EH (cell line): ENCODE measurements around the gene SQSTM1.
A peak's percentile ranks its signal among the peaks of the same experiment; 100 is the strongest.

Experiments used
- DNase-seq: peaks from one replicate; pipeline ENCODE4 v3.0.0-alpha.2; 2015; ENCODE audit warnings: low read depth

The SQSTM1 gene

DNA sequence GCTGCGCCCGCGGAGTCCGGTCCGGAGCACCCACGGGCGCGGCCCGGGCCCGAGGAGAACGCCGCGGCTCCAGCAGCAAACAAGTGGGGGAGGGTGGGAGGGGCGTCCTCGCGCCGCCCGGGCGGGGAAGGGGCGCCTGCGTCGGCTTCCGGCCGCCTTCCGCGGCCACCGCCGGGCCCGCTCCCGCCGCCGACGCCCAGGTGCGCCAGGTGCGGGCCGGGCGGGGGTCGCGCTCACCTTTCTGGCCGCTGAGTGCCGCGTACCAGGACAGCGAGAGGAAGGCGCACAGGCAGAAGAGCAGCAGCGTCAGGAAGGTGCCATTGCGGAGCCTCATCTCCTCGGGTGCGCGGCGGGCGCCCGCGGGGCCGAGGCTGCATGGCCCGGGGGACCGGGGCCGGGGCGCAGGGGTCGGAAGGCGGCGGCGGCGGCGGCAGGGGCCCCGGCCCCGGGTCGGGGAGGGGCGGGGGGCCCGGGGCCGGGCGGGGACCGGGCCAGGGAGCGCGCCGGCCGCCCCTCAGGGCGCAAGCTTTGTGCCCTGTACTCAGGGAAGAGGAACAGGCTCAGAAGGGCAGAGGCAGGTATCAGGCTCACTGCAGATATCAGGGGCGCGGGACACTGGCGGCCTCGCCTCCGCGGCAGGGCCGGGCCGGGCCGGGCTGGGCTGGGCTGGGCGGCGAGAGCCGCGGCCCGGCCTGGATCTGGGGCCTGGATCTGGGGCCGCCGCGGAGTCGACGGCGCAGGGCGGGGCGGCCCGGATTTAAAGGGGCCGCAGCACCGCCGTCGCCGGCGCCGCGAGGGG is 14.3 kb upstream of the SQSTM1 start, which contains the start of gene MGAT4B:
Gene MGAT4B, minus strand, starts transcription at position 617 of the 799 bp plus-strand sequence. Its CDS starts 283 bp downstream, at position 334.
- DNase-seq: peak; percentile 79

DNA sequence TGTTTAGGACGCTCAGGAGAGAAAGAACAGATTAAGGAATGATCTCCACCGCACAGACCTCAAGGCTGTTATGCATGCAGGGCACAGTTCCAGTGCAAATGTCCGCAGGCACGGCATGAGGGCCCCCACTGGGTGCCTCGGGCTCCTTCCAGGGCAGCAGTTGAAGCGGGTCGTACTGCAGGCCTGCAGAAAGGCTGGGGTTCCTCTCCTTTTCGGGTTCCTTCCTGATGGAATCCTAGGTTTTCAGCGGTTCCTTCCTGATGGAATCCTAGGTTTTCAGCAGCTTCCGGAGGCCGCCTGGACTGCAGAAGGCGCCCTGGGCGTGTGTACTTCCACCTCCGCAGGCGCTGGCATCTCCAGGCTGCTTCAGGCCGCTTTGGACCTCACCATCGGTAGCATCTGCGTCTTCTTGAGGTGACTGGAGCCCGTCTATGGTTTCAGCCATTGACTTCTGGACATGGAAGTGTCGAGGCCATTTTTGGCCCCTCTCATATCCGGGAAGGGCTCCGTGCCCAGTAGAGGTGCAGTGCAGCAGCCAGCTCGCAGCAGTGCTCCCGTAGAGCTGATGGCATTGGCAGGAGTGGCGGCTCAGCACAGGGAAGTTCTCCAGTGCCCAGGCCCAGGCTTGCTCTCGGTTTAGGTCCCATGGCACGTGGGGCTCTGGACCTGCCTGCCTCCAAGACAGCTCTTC is 8.4 kb upstream of the SQSTM1 start:
- DNase-seq: no peak

- no peak for DNase-seq
Observed at GRCh38 chr5:179812997-179813607, 7.6 kb upstream of the SQSTM1 start.

DNA sequence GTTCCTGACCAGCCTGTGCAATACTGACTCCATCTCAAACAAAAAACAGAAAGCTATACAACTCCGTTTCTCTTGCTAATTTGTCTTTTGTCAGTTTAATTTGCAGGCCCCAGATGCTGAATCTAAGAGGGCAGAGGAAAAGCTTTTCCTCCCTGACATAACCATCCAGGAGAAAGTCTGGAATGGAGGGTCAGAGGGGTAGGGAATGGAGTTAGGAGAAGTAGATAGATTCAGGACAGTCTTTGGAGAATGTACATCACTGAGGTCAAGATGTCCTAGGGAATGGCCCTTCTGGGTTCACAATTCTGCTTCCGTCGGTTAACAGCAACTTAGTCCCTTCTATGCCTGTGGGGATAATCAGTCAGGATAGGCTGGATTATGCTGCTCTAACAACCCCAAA is 6.6 kb upstream of the SQSTM1 start:
- no peak for DNase-seq

DNA sequence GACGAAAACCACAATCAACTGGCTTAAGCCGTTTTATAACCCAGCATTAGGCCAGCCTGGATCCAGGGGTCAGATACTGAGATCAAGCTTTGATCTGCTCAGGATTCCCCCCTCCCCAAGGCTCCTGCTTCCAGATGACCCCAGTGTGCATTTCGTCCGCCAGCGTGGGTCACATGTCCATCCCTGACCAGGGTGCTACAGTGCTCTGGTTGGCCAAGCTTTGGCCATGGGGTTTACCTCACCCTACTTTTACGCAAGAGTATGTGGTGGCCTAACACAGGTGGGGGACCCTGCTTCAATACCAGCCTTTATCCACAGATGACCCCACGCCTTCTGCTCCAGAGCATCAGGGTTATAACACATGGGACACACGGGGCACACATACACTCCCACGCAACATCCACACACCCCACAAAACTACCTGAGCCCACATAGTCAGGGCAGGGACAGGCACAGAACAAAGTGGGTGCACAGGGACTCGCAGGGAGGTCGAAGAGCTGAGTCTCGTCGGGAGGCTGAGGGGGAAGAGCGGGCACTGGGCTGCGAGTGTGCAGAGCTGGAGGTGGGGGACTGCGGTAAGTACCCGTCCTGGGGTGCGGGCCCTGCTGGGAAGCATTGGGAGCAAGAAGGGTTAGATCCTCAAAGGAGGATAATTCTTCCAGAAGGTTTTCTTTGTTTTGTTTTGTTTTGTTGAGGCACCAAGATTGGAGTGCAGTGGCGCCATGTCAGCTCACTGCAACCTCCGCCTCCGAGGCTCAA is 5.0 kb upstream of the SQSTM1 start:
- no peak for DNase-seq

DNA sequence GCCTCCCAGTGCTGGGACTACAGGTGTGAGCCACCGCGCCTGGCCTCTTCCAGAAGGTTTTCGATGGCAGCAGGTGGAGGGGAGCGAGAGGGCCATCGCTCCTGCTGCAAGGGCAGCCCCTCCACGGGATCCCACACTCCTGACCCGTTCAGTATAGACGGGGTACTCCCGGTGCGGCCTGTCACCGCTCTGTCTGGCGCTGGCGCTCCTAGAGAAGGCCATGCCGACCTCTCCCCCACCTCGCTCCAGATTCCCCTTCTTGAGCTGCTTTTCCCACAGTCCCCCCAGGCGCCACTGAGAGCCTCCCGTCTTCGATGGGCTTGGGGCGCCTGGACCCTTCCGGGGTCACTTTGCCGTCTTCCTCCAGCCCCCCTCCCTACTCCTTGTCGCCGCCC is 4.3 kb upstream of the SQSTM1 start:
- DNase-seq: no peak

DNA sequence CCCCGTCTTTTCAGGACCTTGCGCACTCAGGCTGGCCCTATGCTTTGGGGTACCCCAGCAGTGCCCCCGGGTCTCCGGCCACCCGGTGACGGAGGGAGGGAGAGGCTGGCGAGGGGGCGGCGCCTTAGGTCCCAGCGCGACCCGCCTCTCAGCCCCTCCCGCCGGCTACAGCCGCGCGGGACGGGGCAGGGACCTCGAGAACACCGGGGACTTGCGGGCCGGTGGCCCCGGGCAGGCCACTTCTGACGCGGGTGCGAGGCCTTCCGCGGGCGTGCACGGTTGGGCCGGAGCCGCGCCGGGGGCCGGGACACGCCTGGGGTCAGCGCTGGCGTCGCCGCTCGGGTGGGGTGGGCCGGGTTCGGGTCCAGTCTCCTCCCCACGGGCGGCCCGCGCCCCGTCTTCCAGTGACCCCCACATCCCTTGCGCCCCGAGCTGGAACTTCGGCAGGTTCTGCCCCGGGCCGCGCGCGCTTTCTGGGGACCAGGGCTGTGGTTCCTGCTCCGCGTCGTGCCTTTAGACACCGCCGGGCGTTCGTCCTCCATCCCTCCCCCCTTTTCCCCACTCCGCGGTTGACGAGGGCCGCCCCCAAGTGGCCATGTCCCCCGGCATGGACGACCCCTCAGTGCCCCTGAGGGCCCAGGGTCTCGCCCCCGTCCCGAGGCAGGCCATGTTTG is 3.8 kb upstream of the SQSTM1 start:
- DNase-seq: no peak

GRCh38 chr5:179817470-179817840 is 3.2 kb upstream of the SQSTM1 start:
- DNase-seq: no peak

- DNase-seq: no peak
Observed at GRCh38 chr5:179817890-179818745, 2.6 kb upstream of the SQSTM1 start.

DNA sequence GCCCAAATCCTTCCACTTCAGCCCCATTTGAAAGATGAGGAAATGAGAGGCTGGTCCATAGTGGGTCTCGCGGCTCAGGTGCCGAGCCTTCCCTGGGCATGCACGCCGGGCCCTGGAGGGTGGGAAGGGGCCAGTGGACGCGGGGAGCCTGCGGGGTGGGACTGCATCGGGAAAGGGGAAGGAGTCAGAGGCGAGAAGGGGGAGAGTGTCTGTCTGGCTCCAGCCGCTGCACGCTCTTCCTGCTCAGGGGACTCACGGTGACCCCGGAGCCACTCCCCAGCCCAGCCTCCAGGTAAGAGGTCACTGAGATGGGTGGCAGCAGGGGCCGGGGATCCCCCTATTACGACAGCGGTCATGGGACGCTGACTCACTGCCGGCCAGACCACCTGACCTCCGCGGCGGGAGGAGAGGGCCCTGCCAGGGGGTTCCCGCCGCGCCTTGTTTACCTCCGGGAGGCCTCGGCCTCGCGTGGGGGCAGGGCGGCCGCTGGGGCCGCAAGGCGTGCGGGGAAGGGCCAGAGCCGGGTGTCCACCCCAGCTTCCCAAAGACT is 1.9 kb upstream of the SQSTM1 start:
- DNase-seq: peak; percentile 91

DNA sequence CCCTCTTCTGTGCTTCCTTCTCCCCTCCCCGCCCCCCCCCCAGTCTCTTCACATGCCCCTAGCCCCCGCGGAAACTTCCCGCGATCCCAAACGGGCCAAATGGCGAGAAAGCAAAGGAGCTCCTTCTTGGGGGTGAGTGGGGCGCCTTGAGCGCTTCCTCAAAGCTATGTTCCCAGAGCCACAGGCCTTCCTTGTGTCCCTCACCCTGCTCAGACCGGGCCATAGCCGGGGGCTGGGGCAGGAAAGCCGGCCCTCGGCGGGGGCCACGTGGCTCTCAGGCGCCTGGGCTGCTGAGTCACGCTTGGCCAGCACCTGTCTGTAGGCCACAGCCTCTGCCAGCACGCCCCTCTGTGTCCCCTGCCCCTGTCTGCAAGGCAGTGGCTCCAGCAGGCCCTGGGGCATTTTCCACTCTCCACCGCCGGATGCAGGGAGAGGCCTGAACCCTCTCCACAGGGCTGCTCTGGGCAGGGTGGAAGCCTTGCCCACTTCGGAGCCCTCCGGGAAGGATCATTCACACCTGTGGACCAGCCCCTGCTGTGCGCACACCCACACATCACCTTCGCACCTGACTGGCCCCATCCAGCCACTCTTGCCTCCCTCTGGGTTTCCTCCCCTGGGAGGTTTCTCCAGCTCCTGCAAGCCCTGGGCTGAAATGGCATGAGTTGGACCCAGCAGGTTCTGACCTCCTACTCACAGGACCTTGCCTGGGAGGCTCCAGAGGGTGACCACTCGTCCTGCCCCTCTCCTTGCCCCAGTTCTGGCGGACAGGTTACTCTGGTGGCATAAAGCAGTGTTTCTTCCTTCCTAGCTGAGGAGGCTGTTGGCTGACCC is 1.2 kb upstream of the SQSTM1 start:
- DNase-seq: peak; percentile 78

DNA sequence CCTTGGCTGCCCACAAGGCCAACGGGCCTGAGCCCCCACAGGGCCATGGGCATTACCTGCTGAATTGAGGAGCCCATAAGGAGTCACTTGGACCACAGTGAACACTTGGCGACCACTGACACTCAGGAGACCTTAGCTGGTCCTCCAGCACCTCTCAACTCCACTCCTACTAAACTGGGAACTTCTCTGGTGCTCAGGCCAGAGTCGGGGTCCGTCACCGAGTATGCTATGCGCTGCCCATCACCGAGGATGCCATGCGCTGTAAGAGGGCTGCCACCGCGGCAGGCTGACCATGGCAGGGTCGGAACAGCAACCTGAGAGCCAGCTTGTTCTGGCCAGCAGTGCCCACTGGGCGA is 600 bp upstream of the SQSTM1 start:
- DNase-seq: no peak

GRCh38 chr5:179821298-179822058 is 773 bp downstream of the SQSTM1 start:
- peak; percentile 97 for DNase-seq

- DNase-seq: no peak
Observed at GRCh38 chr5:179822059-179822432, 1.3 kb downstream of the SQSTM1 start.

DNA sequence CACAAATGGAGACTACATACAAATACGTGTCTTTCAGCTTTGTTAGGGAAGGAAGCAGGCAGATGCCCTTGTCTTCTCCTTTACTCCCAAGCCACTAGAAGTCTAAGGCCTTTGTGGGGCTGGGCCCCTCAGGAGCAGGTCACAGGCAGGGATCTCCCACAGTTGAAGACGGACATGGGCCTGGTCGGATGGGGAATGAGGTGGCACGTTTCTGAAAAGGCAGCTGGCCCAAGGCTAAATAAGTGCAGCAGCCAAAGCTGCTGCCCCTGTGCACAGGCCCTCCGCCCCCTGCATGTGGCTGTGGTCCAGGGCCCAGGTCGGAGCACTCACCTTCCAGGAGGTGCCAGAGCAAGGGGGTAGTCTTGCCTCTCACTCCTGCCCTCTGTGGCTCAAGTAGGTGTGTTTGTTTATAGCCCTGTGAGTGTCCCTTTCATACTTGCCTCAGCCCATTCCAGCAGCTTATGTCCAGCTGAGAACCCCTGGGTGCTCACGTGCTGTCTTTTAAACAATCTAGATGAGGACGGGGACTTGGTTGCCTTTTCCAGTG is 1.8 kb downstream of the SQSTM1 start:
- DNase-seq: no peak

- DNase-seq: no peak
Observed at GRCh38 chr5:179823937-179824744, 3.4 kb downstream of the SQSTM1 start.

GRCh38 chr5:179824745-179825112 is 4.0 kb downstream of the SQSTM1 start:
- DNase-seq: no peak

DNA sequence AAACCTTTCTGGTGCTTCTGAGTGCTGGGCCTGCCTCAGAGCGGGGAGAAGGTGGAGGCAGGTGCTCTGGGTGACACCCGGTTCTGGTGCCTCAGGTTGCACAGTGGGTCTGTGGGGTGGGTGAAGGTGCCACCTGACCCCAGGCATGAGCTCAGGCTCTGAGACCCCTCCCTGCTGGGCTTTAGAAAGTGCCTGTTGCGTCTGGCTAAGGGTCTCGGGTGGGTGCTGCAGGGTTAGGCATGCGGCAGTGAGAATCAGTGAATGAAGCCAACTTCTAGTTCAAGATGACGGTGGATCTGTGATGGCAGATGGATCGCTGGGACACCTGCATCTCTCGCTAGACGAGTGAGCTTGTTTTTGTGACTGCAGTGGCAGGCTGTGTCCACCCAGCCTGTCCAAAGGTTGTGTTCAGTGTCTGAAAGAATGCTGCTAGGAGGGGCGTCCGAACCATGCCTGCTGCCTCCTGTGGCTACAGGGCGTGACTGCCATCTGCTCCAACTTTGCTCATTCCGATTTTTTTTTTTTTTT is 5.0 kb downstream of the SQSTM1 start:
- DNase-seq: peak; percentile 20
